ENCODE data around the gene BCL2L2.

BCL2L2 gene

DNA sequence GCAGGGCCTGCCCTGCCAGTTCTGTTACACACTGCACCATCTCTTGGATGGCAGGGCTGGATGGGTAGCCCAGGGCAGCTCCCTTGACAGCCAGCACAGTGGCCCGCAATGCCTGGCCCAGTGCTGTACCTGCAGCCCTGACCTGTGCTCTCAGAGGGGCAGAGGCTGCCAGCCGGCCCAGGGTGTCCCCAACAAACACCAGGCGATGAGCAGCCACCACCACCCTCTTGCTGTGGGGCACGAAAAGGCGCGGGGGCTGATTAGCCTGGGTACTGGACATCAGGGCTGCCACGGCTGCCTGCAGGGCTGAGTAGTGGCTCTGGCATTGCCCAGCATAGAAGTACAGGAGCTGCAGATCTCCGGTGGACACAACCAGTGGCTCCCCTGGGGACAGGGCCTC, 50.6 kb downstream of the BCL2L2 start:
- DNase-seq, result no peak

DNA sequence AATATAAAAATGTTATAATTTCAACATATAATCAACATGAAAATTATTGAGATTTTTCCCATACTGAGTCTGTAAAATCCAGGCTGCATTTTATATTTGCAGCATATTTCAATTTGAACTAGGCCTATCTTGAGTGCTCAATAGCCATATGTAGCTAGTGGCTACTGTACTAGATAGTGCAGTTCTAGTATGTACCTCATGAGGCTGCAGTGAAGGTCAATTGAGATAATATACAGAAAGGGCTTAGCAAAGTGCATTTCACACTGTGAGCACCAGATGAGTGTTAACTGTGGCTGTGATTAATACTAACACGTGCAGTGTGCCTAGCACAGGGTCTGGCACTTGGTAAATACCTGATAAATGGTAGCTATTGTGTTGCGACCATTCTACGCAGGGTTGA, 51.4 kb downstream of the BCL2L2 start:
- no peak for DNase-seq

DNA sequence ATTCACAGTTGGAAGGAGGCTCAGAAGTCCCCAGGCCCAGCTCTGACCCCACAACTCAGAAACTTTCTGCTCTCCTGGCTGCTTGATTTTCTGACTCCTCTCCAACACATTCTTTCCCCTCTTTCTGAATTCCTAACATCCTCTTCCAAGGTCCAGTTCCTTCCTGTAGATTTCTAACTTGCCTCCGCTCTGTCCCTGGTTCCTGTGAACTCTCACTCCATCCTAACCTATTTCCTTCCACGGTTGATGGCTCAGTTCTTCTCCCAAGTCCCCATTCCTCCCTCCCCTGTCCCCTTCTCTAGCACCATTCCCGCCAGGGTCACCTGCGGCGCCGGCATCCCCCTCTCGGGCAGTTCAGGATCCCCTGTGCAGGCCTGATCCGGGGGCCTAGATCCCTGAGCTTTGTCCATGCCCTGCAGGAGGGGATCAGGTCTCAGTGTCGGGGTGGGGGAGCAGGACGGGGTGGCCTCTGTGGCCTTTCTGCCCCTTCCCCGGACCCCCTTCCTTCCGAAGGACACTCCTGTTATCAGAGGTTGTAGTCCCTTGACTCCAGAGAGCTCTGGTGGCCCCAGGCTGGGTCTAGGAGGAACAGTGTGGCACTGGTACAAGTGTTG, 52.0 kb downstream of the BCL2L2 start:
- no peak for DNase-seq

GRCh38 chr14:23359167-23359626, 52.6 kb downstream of the BCL2L2 start:
- DNase-seq, result no peak

DNA sequence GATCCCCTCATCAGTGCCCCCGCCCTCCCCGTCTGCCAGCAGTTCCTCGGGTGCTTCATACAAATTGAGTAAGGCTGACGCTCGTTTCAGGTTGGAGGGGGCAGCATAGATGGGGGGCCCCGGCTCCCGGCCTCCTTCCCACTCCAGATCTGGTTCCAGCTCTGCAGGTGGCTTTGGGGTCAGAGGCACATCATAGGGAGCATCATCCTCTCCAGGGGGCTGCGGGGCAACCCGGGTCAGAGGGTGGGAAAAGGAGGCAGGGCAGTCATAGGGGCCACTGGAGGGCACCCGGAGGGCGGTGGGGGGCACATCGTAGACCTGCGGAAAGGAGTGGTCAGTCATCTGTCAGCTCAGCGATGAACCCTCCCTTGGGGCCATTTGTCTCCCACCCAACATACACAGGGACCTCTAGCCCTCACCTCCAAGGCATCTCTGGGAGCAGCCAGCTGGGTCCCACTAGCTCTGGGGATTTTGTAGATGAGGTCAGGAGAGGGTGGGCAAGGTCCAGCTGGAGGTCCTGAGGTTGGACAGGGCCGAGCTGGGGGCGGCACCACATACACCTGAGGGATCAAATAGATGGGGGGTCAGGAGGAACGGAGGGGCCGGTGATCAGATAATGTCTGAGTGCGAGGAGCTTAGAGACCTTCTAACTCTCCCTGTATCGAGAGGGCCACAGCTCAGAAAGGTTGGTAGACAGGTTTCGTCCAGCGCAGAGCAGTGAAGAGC, 53.3 kb downstream of the BCL2L2 start:
- no peak for DNase-seq

- no peak for DNase-seq
Observed at GRCh38 chr14:23360496-23360895, 53.9 kb downstream of the BCL2L2 start.

DNA sequence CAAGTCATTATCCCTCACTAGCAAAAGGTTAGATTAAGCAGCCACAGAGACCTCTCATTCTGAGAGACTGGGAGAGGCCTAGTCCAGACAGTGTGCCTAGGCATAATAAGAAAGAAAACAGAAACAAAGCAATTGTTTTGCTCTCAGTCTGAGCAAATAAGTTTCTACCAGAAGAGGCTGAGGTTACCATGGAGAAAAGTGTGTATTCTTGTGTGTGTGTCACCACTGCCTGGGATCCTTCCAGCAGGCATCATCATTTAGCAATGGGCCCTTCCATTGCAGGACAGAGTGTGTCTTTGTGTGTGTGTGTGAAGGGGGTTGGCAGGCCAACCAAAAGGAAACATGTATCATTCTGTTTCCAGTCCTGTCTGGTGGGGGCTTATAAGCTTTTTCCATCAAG, 54.7 kb downstream of the BCL2L2 start:
- DNase-seq, result no peak

Measured in NCI-H526 treated with DMSO at 0.1 percent for 48 hours (cell line).